ENCODE measurements around the gene MMD2.
"Not testable (repeated sequence)": the region's sequence is repeated elsewhere in the genome, so short reads cannot be mapped to it uniquely, and the experiment has no call there.

MMD2 gene, protein sequence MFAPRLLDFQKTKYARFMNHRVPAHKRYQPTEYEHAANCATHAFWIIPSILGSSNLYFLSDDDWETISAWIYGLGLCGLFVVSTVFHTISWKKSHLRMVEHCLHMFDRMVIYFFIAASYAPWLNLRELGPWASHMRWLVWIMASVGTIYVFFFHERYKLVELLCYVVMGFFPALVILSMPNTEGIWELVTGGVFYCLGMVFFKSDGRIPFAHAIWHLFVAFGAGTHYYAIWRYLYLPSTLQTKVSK

DNA sequence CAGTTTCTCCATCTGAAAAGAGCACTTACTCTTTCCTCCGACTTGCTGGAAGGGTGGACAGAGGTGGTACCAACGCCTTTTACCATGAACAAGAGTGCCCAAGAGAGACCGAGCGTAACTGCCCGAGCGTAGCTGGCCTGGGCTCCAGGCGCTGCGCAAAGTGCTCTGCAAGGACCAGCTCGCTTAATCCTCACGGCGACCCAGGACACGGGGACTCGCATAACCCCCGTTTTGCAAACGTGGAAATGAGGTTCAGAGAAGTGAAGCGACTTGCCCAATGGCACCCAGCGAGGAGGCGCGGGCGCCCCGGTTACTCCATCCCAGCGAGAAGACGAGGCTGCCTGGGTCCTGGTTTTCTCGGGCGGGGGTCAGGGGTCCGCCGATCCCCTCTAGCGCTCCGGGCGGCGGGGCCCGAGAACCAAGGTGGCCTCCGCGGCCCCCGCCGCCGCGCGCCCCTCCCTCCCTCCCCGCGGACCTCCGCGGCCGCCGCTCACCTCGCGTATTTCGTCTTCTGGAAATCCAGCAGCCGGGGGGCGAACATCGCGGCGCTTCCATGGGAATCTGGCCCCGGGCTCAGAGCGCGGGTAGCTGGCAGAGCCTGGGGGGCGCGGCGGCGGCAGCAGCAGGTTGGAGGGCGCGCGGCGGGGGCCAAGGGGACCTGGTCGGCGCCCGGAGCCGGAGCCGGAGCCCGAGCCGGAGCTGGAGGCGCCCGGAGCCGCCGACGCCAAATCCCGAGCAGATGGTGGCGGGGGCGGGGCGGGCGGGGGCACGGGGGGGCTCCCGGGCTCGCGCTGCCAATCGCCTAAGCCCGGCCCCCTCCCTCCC is at the start of gene MMD2:
MMD2 (minus strand) TSS at position 711 of the 825 bp plus-strand sequence; CDS start at position 541, 170 bp downstream.
- no peak for DNase-seq (ENCODE audit: low spot score)

DNA sequence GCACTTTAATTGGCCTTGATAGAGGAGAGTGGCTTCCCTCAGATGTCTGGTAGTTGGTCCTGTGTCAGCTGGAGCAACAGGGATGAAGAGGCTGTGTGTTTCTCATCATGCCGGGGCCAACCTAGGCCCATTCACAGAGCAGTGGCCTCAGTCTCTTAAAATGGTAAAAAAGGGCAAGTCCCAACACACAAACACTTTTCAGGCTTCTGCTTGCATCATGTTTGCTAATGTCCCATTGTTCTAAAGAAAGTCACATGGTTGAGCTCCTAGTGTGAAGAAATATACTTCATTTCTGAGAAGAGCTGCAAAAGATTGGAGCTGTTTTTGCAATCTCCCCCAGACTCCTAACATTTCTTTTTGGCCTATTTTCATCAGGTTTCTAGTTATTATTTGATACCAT is 46.1 kb upstream of the MMD2 start:
- DNase-seq (ENCODE audit: low spot score), result no peak

DNA sequence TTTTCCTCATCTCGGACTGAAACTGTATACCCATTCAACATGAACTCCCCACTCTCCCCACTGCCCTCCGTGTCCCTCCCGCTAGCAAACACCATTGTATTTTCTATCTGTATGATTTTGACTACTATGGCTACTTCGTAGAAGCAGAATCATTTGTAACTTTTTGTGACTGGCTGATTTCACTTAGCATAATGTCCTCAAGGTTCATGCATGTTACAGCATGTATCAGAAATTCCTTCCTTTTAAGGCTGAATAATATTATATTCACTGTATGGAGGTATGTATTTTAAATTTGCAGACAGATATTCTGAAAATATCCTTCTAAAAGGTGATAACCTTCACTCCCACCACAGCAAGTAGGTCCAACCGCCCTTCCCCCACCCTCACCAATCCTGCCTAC is 42.9 kb upstream of the MMD2 start:
- no peak for DNase-seq (ENCODE audit: low spot score)

DNA sequence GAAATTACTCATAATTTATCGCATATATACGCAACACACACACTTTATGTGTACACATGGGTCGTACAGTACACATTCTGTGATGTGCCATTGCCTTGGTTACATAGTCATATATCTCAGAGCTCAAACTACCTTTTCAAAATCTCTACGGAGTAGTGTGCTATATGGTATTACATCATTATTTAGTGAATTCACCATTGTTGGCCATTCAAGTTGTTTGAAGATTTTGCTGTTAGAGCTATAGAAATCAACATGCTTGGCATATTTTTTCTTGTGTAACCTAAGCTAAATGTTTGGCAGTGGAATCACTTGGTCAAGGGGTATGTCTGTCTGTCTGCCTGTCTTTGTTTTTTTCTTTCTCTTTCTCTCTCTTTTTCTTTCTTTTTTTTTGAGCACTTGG is 42.0 kb upstream of the MMD2 start:
- no peak for DNase-seq (ENCODE audit: low spot score)

DNA sequence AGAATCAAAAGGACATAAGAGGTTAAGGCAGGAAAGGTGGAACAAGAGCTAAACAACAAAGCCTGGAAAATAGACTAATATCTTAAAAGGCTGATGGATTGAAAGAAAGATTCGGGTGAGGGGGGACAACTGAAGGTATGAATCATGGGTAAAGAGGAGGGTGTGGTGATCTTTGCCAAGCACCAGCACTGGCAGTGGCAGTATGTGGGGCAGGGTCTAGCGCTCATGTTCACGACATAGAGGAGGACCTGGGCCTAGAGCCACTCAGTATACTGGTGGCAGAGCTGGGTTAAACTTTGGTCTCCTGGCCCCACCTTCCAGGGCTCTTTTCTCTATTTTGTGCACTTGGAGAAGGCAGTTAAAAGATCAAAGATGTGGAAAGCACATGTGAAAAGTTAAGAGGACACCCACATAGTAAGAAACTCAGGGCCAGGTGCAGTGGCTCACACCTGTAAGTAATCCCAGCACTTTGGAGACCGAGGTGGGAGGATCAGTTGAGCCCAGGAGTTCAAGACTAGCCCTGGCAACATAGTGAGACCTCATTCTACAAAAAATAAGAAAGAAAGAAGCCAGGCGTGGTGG is 40.5 kb upstream of the MMD2 start:
- no peak for DNase-seq (ENCODE audit: low spot score)

DNA sequence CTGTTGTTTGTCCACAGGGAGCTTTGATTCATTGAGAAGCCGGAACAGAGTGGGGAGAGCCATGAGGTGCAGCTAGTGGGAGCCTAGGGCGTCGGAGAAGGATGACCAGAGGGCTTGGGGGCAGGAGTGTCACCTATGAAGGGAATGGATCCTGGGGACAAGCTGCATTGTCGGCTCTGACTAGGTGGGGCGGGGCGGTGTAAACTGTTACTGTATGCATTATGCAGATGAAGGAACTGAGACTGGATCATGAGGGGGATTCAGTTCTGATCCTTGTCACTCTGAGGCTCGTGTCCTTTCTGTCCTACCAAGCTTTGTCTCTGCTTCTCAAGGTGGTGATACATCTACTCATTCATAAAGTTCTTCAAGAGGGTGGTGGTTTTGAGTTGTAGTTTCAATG is 39.9 kb upstream of the MMD2 start:
- no peak for DNase-seq (ENCODE audit: low spot score)

DNA sequence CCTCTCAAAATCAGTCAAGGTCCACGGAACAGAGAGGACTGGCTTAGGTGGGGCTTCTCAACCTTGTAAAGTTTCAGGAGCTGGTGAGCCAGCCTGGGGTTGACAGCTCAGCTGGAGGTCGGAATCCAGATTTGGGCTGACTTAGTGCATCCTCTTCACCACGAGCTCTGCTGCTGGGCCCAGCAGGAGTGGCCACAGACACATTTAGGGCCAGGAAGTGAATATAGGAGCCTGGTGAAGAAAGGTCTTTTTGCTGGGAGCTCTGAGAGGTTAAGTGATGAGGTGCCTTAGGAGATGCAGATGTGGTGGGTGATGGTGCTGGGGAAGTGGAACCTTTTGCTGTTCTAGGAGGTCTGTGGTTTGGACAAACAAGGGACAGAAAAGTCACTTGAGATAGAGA is 39.3 kb upstream of the MMD2 start:
- no peak for DNase-seq (ENCODE audit: low spot score)

DNA sequence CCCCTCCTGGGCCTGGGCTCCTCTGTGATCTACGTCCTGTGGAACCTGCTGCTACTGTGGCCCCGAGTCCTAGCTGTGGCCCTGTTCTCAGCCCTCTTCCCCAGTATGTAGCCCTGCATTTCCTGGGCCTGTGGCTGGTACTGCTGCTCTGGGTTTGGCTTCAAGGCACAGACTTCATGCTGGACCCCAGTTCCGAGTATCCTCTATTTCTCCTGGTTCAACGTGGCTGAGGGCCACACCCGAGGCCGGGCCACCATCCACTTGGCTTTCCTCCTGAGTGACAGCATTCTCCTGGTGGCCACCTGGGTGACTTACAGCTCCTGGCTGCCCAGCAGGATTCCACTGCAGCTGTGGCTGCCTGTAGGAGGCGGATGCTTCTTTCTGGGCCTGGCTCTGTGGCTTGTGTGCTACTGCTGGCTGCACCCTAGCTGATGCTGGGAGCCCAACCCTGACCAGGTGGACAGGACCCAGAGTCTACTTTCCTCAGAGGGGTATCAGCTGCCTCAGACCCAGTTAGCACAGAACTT is 37.8 kb upstream of the MMD2 start:
- DNase-seq (ENCODE audit: low spot score), result no peak

DNA sequence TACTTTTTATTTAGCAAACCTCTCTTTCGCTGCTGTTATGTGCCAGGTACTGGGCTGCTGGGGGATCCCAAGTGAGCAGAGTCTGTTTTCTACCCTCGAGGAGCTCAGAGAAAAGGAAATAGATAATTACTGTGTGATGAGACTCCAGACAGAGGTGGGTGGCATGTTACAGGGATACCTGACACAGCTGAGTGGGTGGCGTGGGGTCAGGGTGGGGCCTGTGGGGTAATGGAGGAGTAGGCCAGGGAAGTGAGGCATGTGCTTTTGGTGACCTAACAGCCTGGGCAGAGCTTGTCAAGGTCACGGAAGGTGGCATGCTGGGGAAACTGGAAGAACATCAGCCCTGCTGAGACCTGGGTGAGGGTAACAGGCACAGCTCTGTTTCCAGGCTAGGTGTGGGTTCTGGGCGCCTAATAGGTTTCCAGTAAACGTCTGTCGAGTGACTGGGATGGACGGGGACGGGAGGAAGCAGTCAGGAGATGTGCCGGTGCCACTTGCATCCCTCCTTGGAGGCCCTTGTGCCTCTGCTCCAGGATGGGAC is 36.5 kb upstream of the MMD2 start:
- no peak for DNase-seq (ENCODE audit: low spot score)

DNA sequence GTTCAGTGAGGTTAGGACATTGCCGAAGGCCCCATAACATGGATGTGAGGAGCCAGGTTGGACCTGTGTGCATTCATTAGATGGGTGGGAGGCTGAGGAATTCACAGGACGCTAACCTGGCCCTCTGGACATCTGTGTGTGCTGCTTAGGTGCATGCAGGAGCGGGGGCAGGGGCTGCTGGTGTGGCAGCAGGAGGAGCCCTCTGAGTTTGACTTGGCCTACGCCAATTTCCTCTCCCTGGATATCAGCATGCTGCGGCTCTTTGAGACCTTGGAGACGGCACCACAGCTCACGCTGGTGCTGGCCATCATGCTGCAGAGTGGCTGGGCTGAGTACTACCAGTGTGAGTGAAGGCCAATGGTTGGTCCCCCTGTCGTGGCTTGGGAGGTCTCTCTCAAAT is 34.5 kb upstream of the MMD2 start:
- no peak for DNase-seq (ENCODE audit: low spot score)

DNA sequence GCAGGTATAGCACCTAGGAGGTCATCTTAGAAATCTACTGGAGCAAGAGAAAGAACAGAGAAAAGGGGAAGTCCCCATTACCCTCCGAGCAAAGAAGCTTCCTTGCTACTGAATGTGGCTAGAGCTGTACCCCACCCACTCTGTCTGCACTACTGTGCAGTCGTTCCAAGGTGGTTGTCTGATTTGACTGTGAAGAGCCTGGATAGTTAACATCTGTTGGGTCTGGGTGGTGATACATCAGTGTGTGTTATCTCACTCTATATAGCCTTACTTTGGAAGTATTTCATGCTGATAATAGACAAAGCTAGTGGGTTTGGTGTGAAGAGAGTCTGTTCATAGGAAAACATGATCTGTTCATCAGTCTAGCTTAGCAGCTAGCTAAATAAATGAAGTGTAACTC is 23.8 kb upstream of the MMD2 start:
- peak; percentile 6 for DNase-seq (ENCODE audit: low spot score)

DNA sequence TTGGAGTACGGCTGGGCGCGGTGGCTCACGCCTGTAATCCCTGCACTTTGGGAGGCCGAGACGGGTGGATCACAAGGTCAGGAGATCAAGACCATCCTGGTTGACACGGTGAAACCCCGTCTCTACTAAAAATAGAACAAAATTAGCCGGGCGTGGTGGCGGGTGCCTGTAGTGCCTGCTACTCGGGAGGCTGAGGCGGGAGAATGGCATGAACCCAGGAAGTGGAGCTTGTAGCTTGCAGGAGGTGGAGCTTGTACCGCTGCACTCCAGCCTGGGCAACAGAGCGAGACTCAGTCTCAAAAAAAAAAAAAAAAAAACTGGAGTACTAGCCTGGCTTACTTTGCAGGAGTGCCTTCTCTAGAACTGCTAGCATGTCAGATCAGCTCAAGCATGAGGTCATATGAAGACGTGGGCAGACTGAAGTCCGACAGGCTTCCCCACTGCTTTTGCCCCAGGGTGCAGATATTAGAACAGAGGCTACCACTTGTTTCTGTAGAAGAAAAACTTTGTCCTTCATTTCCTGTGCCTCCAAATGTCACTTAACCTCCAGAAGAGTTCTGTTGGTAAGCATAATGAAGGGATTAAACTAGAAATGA is 22.4 kb upstream of the MMD2 start:
- not testable (repeated sequence) for DNase-seq (ENCODE audit: low spot score)

DNA sequence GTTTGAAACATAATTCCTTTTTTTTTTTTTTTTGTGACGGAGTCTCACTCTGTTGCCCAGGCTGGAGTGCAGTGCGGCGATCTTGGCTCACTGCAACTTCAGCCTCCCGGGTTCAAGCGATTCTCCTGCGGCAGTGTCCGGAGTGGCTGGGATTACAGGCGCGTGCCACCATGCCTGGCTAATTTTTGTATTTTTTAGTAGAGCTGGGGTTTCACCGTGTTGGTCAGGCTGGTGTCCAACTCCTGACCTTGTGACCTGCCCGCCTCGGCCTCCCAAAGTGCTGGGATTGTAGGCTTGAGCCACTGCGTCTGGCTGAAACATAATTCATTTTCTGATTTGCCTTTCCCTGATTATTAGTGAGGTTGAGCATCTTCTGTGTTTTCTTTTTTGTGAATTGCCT is 16.6 kb upstream of the MMD2 start:
- DNase-seq (ENCODE audit: low spot score), result not testable (repeated sequence)

DNA sequence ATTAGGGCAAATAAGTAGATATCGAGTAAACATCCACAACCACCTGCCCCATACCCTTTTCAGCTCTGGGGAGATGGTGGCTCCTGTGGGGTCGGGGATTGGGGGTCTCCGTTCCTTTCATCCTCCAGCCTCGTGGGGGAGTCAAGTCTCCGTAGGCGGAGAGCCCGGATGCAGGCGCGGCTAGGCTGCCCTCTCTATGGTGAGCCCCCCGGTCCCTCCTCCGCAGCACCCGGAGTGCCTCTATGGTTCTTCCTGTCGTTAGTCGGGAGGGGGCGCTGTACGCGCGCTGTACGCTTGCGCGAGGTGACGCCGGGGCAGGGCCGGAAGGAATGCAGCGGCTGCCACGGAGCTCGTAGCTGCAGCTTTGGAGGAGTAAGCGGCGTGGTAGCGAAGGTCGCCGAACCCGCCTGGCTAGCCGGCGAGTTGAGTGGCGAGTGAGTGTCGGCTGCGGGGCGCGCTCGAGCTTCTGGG is 14.8 kb upstream of the MMD2 start:
- peak; percentile 90 for DNase-seq (ENCODE audit: low spot score)

DNA sequence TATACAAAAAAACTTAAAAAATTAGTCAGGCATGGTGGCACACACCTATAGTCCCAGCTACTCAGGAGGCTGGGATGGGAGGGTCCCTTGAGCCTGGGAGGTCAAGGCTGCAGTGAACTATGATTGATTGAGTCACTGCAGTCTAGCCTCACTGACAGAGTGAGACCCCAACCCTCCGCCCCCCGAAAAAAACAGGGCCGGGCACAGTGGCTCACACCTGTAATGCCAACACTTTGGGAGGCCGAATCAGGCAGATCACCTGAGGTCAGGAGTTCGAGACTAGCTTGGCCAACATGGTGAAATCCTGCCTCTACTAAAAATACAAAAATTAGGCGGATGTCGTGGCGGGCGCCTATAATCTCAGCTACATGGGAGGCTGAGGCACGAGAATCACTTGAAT is 13.5 kb upstream of the MMD2 start:
- not testable (repeated sequence) for DNase-seq (ENCODE audit: low spot score)

DNA sequence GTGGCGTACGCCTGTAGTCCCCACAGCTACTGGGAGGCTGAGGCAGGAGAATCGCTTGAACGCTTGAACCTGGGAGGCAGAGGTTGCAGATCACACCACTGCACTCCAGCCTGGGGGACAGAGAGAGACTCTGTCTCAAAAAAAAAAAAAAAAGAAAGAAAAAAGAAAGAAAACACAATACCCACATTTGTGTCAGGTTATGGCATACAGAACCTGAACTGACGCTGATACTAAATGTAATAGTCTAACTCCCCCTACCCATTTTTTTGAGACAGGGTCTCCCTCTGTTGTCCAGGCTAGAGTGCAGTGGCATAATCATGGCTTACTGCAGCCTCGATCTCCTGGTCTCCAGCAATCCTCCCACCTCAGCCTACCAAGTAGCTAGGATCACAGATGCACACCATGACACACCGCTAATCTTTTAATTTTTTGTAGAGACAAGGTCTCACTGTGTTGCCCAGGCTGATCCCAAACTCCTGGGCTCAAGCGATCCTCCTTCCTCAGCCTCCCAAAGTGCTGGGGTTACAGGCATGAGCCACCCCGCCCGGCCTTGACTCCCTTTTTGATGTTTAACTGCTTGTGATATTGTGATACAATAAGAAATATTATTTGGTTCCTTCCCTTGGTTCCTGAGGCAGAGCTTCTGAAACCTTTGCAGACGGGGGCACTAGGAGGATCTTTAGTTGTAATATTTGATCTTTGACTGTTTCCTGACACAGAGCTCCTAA is 6.5 kb upstream of the MMD2 start:
- DNase-seq (ENCODE audit: low spot score), result no peak

DNA sequence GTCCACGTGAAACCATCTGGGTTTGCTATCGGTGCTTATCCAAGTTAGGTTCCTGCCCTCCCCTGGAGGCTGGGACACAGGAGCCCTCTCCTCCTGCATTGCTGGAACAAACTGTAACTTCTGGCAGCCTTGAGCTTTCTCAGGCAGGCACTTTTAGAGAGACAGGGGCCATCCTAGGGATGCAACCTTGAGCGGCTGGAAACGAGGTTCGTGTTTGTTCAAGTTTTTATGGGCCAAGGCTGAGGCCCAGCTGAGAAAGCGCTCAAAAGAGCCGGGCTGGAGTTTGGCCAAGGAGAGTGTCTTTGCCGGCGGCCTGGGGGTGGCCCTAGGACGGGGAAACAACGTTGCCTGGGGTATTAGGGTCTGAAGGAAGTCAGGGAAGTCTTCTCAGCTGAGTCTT is 5.5 kb upstream of the MMD2 start:
- no peak for DNase-seq (ENCODE audit: low spot score)

DNA sequence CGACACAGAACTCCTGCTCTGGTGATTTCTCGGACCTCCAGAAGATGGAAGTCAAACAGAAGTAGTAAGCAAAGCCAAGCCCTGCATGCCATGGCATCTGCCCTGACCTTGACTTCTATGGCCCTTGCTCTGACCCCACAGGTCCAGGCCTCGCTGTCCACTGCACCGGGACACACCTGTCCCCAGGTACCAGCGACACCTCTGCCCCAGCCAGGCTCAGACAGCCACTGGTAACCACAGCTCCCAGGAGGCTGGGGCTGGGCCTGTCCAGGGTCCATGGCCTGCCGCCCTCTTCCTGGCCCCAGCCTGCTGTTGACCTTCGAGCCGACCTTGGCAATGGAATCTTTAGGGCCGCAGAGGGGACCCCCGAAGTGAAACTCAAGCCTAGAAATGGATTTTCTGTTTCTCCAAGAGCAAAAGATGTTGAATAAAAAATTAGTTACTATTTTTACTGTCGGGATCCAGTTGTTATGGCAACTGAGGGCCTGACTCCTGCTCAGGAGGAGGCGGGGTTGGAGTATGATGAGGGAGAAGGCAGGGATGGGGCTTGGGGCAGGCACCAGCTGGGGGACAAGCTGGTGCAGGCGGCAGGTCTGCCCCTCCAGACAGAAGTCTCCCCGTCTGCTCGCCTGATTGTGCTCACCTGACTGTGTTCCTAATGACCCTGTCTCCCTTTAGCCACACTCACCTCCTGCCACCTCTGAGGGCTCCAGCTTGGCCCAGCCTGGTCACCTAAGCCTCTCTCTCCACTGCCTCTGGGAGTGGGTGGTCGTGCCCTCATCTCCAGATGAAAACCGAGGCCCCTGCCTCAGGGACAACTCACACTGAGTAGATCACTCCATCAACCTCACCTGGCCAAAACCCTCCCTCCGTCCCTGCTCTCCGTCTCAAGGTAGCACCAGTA is 4.1 kb upstream of the MMD2 start:
- DNase-seq (ENCODE audit: low spot score), result no peak

DNA sequence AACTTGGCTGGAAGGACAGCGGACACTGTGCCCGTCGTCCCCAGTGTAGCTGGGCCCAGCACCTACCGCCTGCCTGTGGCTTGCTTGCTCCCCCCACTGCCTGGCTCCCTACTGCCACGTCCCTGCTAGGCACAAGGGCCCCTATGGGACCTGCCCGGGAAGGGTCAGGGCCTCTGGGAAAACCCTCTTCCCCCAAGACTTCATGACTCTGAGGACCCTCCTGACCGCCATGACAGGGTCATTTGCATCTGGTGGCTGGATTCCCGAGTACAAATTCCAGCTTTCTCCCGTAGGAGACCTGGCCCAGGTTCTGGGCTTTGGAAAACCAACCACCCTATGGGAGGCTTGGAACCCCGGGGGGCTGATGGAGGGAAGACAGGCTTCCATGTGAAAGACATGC is 1.4 kb upstream of the MMD2 start:
- no peak for DNase-seq (ENCODE audit: low spot score)

DNA sequence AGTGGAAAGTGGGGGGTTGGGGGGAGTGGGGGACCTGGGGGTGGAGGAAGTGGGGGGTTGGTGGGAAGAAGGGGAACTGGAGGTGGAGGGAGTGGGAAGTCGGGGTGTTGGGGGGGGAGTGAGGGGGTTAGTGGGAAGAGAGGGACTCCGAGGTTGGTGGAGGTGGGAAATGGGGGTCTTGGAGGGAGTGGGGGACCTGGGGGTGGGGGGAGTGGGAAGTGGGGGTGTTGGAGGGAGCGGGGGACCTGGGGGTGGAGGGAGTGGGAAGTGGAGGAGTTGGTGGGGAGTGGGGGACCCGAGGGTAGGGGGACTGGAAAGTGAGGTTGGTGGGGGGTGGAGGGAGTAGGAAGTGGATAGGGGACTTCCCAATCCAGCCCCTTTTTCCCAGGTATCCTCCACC is 906 bp upstream of the MMD2 start:
- no peak for DNase-seq (ENCODE audit: low spot score)

DNA sequence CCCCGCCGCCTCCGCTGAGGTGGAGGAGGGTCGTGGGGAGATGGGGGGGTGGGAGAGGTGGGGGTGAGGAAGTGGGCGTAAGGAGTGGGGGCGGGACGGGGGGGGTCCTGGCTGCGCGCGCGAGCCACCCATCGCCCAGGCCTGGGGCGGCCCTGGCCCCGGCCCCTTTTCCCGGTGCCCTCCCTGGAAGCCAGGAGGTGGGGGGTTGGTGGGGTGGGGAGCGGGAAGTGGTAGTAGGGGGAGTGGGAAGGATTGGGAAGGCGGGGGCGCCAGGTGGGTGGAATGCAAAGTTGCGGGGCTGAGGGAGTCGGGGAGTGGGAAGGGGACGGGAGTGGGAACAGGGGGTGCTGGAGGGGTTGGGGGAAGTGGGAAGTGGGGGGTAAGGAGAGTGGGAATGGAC is 319 bp upstream of the MMD2 start:
- no peak for DNase-seq (ENCODE audit: low spot score)

Measured in hematopoietic multipotent progenitor cell treated with erythropoietin and hydrocortisone succinate and interleukin-3 and kit ligand, for 17 days (in vitro differentiated cells).